ENCODE data around the gene GALNT10. TPM values are rescaled to one million over a fixed set of nuclear protein-coding genes. Genes with fewer than 3 reads are reported as not detected.

Gene GALNT10
- total and polyA plus RNA-seq, 2 of the 4 experiments (the other 2 are of a cell fraction) = 46.2 to 67.0 TPM

- no peak overlapping the region for H3K14ac ChIP-seq (replicated peaks; ENCODE audit: low read depth, low read length)
- H3K9me1 ChIP-seq (ENCODE audit: insufficient read depth, low read length) = peaks cover 10% of the 10 kb centered on the region; the same call in 1 of the 2 replicates
- no TSS peak for BruUV-seq (replicated peaks)
- no peak overlapping the region for H3K4me2 ChIP-seq (ENCODE audit: low read depth, low read length)
- H4K5ac ChIP-seq (ENCODE audit: low read depth, low read length) = no peak overlapping the region
- H3K36me3 ChIP-seq (ENCODE audit: control insufficient read depth, insufficient read depth, low read length) = no peaks in the 10 kb centered on the region
- H2BK20ac ChIP-seq (ENCODE audit: low read depth, low read length) = no peak overlapping the region
- no peak overlapping the region for H2BK5ac ChIP-seq (ENCODE audit: low read depth, low read length, poor library complexity, severe bottlenecking)
- no peak for TF ChIP-seq NFE2L2 (IDR thresholded peaks at IDR 0.05; ENCODE audit: low read depth, low read length)
- no peak for TF ChIP-seq CEBPB (IDR thresholded peaks at IDR 0.05; ENCODE audit: low read depth, low read length)
- no peak for TF ChIP-seq MAZ (IDR thresholded peaks at IDR 0.05; ENCODE audit: borderline replicate concordance, low read depth, low read length)
- no peak for TF ChIP-seq RCOR1 (IDR thresholded peaks at IDR 0.05; ENCODE audit: insufficient replicate concordance, low read length)
- no peak for TF ChIP-seq USF2 (IDR thresholded peaks at IDR 0.05; ENCODE audit: low read depth, low read length)
- TF ChIP-seq SMC3 (IDR thresholded peaks at IDR 0.05; ENCODE audit: low read depth, low read length) = no peak
- TF ChIP-seq, protein P1, sequence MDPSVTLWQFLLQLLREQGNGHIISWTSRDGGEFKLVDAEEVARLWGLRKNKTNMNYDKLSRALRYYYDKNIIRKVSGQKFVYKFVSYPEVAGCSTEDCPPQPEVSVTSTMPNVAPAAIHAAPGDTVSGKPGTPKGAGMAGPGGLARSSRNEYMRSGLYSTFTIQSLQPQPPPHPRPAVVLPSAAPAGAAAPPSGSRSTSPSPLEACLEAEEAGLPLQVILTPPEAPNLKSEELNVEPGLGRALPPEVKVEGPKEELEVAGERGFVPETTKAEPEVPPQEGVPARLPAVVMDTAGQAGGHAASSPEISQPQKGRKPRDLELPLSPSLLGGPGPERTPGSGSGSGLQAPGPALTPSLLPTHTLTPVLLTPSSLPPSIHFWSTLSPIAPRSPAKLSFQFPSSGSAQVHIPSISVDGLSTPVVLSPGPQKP (IDR thresholded peaks at IDR 0.05; ENCODE audit: borderline replicate concordance, low read depth, low read length) = no peak
- TF ChIP-seq BHLHE40 (IDR thresholded peaks at IDR 0.05; ENCODE audit: low read depth, low read length) = no peak
- no peak for TF ChIP-seq MAFK (IDR thresholded peaks at IDR 0.05; ENCODE audit: low read depth, low read length)
- no peak for TF ChIP-seq CTCF (conservative IDR thresholded peaks at IDR 0.05; ENCODE audit: low read depth, low read length)
- no peak for TF ChIP-seq CHD1 (IDR thresholded peaks at IDR 0.05; ENCODE audit: low read depth, low read length)
- no peaks in the 10 kb centered on the region for H3K27me3 ChIP-seq (ENCODE audit: control insufficient read depth, insufficient read depth, low read length)
- no CpG with 5 or more reads among the region's 2 CpGs for WGBS, 2 experiments (ENCODE audit: extremely low coverage in 2 of 2, insufficient read length in 1 of 2)
- H3K23ac ChIP-seq (ENCODE audit: low read depth, low read length) = no peak overlapping the region
- H3K4me1 ChIP-seq (ENCODE audit: control insufficient read depth, insufficient read depth, low read length) = no peaks in the 10 kb centered on the region
- no peak overlapping the region for H2BK15ac ChIP-seq (ENCODE audit: low read depth, low read length)
- no peak overlapping the region for H2AK9ac ChIP-seq (replicated peaks; ENCODE audit: low read depth, low read length, poor library complexity)
- ATAC-seq (ENCODE audit: low read depth) (no peak), DNase-seq (no peak)
- H3K79me1 ChIP-seq (ENCODE audit: low read depth in 1 of 2, low read length in 2 of 2) = peaks cover 42 to 51% of the 10 kb centered on the region in 2 experiments
- H4K8ac ChIP-seq (ENCODE audit: low read depth in 2 of 2, low read length in 2 of 2) = no peak overlapping the region
- no peak overlapping the region for H3K18ac ChIP-seq (ENCODE audit: low read depth, low read length)
- H3K9me3 ChIP-seq (ENCODE audit: control insufficient read depth, insufficient read depth, low read length) = no peaks in the 10 kb centered on the region
- ChIA-PET POLR2A (ENCODE audit: unreplicated experiment) (no interaction called here), CTCF (no interaction called here)
- H3K27ac ChIP-seq (ENCODE audit: insufficient read depth, low read length) = no peak overlapping the region
- intact Hi-C loops (cut with micrococcal nuclease) = no loop called here
- H3K4ac ChIP-seq (ENCODE audit: low read depth, low read length) = no peak overlapping the region
- dilution Hi-C loops (cut with HindIII; ENCODE audit: low sequenced_read_pairs, unreplicated experiment) = no loop called here
- H3K9ac ChIP-seq (ENCODE audit: low read depth, low read length) = no peak overlapping the region
- no peak overlapping the region for H3K56ac ChIP-seq (ENCODE audit: extremely low read depth, insufficient read depth, low read length)
- no peak overlapping the region for H2AFZ ChIP-seq (replicated peaks; ENCODE audit: low read length, poor library complexity)
- H4K20me1 ChIP-seq (ENCODE audit: insufficient read depth, low read length) = peaks cover 11% of the 10 kb centered on the region; the same call in 1 of the 2 replicates
- in situ Hi-C loops (cut with MboI; ENCODE audit: low sequenced_read_pairs) = no loop called here
- no peak overlapping the region for H2BK120ac ChIP-seq (ENCODE audit: low read depth, low read length)
- no peak overlapping the region for H4K91ac ChIP-seq (ENCODE audit: insufficient read depth, low read depth, low read length)
- H2AK5ac ChIP-seq (ENCODE audit: low read depth, low read length) = no peak overlapping the region
- H3K4me3 ChIP-seq (ENCODE audit: insufficient read depth, low read depth, low read length) = no peak overlapping the region
Measured at GRCh38 chr5:154253807-154254206, 63.3 kb downstream of the GALNT10 start.

Measured in IMR-90 (cell line).